Putamen (tissue), 1 donor: ENCODE measurements around the gene MMP14.

Experiments
- DNase-seq: peaks from one replicate; pipeline ENCODE4 v3.0.0-alpha.2; 2016; ENCODE audit warnings: low spot score

The MMP14 gene

DNA sequence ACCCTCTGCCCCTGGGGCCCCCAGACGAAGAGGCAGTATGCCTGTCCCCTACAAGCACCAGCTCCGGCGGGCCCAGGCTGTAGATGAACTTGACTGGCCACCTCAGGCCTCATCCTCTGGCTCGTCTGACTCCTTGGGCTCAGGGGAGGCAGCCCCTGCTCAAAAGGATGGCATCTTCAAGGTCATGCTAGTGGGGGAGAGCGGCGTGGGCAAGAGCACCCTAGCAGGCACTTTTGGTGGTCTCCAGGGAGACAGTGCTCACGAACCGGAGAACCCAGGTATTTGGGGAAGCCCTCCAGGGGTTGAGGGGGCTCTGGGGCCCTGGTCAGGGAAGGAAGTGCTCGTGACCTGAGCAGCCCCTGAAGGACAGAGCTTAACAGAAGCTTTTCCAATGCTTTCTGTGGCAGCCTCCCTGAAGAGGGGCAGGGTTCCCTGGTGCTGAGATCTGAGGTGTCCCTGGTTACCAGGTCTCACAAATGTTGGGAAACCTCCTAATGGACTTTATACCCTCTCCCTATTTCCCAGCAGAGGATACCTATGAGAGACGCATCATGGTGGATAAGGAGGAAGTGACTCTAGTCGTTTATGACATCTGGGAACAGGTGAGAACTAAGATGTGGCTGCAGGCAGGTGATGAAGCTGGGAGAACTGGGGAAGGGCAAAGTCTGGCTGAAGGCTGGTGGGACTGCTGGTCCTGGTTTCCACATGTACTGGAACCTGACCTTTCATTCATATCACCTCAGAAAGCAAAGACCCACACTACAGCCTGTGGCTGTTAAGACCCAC lies 48.5 kb downstream of the MMP14 start:
- no peak for DNase-seq

DNA sequence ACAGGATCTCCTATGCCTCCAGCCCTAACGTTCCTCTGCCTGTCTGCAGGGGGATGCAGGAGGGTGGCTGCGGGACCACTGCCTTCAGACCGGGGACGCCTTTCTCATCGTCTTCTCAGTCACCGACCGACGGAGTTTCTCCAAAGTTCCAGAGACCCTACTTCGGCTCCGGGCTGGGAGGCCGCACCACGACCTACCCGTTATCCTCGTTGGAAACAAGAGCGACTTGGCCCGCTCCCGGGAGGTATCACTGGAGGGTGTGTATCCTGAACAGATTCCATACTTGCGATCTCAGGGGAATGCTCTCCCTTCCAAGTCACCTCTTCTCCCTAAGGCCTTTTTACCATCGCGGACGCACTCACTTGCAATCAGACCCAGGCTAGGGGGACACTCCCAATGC lies 49.6 kb downstream of the MMP14 start:
- no peak for DNase-seq

DNA sequence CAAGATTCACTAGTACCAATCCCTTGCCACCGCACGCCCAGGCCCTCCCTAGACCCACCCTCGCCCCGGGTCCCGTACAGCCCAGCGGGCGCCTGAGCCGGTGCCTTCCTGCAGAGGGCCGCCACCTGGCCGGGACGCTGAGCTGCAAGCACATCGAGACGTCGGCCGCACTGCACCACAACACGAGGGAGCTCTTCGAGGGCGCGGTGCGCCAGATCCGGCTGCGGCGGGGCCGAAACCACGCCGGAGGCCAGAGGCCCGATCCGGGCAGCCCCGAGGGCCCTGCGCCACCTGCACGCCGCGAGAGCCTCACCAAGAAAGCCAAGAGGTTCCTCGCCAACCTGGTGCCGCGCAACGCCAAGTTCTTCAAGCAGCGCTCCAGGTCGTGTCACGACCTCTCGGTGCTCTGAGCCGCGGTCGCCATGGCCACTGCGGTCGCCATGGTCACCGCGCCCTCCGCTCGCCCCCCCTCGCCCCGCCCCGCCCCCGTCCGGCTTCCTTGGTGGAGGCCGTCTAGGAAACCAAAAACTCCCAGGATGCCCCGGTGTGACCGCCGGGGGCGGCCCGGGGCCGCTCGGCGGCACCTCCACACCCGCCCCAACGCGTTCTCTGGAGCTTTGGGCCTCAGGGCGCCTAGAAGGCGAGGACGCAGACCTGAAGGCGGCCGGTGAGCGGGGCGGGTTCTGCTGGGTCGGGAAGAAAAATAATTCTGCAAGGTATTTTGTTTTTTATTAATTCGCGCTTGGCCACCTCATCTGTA lies 50.3 kb downstream of the MMP14 start:
- no peak for DNase-seq

DNA sequence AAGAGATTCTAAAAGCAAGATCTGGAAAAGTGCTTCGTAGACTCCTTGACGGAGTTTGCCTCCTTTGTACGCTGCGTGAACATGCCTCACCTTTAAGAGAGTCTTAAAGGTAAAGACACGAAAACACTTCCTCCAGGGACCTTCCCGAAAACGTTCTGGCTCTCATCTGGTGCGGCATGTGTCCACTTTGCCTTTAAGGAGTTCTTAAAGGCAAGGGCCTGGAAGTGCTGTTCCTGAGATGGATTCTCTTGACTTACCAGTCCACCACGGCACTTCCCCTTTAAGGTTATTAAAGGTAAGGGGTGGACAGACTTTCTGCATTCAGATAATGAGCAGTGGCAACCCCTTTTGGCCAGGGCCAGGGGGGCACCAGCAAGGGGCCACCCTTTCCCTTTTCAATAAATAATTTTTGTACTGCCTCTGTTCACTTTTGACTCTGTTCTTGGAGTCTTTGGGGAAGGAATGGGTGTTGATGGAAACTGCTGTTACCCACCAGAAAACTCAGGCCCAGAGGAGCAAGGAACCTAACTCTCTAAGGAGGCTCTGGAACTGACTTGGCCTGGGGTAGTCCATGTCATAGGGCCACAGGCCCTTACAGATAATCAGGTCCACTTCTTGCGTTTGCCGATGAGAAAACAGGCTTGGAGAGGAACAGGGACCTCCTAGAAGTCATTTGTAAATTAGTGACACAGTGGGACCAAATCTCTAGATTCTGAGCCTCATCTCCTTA lies 51.0 kb downstream of the MMP14 start:
- no peak for DNase-seq

DNA sequence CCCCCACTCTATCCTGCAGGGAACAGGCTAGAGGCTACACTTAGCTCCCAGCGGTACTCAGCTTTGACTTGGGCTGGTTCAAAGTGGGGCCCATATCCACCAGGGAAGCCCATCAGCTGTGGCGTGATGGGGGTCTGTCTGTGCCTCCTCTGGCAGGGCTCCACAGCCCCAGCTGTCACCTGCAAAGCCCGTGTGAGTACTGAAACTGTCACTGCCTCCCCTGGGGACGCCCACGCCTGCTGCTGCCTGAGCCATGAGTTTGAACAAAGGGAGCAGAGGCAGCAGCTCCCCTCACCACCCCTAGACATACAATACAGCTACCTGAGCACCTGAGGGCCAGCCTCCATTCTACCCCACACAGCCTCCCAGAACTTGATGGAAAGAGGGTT lies 51.6 kb downstream of the MMP14 start:
- peak; percentile 65 for DNase-seq

DNA sequence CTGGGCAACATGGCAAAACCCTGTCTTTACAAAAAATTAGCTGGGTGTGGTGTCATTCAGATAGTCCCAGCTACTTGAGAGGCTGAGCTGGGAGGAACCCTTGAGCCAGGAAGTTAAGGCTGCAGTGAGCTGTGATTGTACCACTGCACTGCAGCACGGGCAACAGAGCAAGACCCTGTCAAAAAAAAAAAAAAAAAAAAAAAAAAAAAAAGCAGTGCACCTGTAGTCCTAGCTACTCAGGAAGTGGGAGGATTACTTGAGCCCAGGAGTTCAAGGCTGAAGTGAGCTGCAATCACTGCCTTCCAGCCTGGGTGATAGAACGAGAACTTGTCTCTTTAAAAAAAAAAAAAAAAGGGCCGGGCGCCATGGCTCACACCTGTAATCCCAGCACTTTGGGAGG lies 52.3 kb downstream of the MMP14 start:
- no peak for DNase-seq

DNA sequence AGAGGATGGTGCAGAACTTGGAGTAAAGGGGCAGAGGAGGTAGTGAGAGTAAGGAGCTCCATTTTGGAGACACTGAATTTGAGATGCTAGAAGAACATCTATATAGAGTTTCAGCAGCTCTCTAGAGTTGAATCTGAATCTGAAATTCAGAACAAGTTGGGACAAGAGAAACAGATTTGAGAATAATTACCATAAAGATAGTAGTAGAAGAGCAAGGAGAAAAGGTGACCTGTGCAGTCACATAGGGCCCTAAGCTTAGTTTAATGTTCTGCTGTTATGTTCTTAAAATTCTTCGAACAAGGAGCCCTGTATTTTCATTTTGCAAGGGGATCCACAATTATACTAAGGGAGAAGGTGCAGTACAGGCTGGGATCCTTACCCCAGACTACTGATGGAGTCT lies 54.0 kb downstream of the MMP14 start:
- no peak for DNase-seq

DNA sequence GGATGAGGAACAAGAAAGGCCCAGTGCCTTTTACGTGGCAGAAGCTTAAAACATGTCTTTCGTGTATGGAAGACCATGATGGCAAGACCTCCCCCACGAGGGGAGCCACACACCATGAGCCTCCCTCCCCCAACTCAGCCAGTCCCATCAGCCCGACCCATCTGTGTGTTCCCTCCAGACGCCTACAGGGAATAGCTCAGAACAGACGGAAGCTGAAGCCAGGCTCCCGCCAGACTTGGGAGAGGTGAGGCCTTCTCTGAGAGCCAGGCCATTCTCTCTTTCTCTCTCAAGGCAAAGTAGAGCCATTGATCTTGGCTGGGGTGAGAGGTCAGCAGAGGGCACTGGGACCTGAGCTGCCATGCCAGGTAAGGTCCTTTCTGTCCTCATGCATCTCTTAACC lies 56.1 kb downstream of the MMP14 start:
- no peak for DNase-seq

DNA sequence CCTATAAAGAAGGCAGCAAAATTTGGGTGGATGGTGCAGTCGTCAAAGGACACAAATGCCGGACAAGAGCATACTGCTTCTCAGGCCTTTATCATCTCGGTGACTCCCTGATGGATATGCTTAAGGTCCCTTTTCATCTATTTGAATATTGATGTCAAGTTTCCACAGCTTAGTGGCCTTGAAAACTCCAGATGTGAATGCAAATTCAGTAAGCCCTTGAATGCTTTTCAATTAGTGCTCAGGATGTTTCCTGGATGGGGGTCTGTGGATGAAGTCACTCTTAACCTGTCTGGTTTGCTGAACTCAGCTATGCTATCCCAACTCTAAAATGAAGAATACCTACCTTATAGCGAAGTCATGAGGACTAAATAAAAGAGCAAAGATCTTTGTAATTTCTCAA lies 57.3 kb downstream of the MMP14 start:
- DNase-seq, result no peak

DNA sequence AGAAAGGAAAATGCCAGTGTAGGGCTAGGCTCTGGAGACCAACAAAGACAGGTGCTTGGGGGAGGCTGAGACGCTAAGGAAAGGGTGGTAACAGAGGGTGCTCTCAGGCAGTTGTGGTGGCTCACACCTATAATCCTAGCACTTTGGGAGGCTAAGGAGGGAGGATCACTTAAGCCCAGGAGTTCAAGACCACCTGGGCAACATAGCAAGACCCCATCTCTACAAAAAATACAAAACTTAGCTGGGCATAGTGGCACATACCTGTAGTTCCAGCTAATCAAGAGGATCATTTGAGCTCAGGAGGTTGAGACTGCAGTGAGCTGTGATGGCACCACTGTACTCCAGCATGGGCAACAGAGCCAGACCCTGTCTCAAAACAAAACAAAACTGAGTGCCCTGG lies 59.0 kb downstream of the MMP14 start:
- no peak for DNase-seq

DNA sequence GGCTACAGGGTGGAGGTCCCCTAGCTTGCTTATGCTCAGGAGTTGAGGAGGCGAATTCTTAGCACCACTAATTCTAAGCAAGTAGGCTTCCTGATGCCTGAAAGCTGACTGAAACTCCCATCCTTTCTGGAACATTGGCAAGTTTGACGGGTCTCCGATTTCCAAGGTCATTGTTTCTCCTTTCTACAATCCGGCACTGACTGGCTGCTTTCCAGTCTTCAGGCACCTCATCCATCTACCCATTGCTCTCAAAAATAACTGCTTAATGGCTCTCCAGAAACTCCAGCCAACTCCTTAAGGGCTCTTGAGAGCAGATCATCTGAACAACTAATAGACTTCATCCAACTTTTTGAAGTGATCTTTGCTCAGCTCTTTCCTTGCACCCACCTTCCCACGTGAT lies 60.0 kb downstream of the MMP14 start:
- no peak for DNase-seq

DNA sequence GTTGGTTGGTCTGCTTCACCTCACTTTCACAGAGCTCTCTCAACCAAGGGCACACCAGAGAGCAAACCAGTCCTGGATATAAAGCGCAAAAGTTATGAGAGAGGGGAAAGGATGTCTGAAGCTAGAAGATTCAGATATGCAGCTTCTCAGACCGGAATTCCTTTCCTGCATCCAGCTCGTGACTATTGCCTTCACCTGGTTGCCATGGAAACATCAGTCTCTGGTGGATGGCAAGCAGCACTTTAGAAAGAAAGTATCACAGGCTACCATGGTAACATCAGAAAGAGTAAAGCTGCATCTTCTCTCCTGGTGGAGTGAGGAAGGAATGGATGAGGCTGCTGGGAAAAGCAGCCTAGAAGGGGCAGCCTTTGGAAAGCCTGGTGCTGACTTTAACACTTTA lies 60.4 kb downstream of the MMP14 start:
- DNase-seq, result no peak

DNA sequence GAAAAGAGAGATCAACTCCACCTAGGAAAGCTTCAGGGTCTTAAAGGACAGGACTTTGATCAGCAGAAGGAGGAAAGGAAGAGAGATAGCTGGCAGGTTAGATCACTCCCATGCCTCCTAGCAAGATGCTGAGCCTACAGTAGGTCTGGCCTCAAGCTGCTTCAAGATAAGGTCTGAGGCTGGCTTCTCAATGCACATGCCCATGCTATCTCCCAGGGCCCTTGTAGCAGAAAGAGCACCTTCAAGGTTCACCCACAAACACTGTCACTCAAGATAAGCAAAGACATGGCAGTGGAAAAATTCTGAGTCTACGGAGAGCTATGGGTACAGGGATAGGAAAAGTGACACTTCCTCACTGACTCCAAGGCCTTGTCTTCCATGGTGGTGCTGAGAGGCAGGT lies 61.0 kb downstream of the MMP14 start:
- no peak for DNase-seq
